Erythroblast (primary cell): ENCODE data around the gene LRRC74B.
A peak's percentile ranks its signal among the peaks of the same experiment; 100 is the strongest.
"Not testable (repeated sequence)": the region's sequence is repeated elsewhere in the genome, so short reads cannot be mapped to it uniquely, and the experiment has no call there.

Experiments
- DNase-seq, 2 experiments: peaks; one replicate each; lab custom pipeline; 2025; lab: John Stamatoyannopoulos, UW
- GATA1 ChIP-seq: IDR thresholded peaks from 2 replicates; pipeline ENCODE4 v1.6.1; 2011; ENCODE audit warnings: low read depth, mild to moderate bottlenecking, control low read depth, low read length, moderate library complexity
- POLR2A ChIP-seq: IDR thresholded peaks from 2 replicates; pipeline ENCODE4 v1.6.1; 2011; ENCODE audit warnings: mild to moderate bottlenecking, low read length

LRRC74B gene

GRCh38 chr22:21045585-21046294, at the start of gene LRRC74B:
TSS of gene LRRC74B (plus strand) at chr22:21045946. CDS start at chr22:21045987, 41 bp downstream.
- peak; percentile 66 to 78 for DNase-seq
- TF ChIP-seq GATA1, result no peak
- no peak for TF ChIP-seq POLR2A

GRCh38 chr22:20996031-20996410, 49.7 kb upstream of the LRRC74B start:
- TF ChIP-seq GATA1, result no peak
- TF ChIP-seq POLR2A, result no peak

DNA sequence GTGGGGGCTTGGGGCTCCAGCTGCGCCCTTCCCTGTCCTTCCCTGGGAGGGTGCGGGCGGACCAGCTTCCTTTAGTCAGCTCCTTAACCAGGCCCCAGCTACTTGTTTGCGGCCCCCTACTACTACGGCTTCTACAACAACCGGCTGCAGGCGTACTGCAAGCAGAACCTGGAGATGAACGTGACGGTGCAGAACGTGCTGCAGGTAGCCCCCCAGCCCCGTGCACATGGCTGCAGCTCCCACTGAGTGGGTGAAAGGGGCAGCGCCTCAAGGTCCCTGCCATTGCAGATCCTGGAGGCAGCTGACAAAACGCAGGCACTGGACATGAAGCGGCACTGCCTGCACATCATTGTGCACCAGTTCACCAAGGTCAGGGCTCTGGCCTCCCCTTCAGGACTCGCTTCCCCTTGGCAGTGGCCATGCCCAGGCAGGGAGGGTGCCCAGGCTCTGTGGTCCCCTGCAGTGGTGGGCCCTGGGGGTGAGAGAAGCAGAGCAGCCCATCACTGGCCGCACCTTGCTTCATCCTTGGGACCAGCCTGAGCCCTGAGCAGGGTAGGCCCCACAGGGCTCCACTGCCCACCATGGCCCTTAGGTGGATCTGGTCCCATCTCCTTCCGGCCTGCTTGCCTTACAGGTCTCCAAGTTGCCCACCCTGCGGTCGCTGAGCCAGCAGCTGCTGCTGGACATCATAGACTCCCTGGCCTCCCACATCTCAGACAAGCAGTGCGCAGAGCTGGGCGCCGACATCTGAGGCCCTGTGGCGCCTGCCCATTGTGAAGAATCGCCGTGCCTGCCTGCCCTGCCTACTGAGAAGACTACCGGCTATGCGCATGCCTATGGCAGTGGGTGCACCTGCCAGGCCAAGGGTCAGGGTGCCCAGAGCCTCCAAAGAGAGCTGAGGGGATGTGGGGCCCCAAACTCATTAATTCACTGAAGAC, 48.9 kb upstream of the LRRC74B start:
- no peak for TF ChIP-seq GATA1
- DNase-seq, result no peak

More at GRCh38 chr22:20996031-20996410, 49.7 kb upstream of the LRRC74B start:
- DNase-seq, result no peak

DNA sequence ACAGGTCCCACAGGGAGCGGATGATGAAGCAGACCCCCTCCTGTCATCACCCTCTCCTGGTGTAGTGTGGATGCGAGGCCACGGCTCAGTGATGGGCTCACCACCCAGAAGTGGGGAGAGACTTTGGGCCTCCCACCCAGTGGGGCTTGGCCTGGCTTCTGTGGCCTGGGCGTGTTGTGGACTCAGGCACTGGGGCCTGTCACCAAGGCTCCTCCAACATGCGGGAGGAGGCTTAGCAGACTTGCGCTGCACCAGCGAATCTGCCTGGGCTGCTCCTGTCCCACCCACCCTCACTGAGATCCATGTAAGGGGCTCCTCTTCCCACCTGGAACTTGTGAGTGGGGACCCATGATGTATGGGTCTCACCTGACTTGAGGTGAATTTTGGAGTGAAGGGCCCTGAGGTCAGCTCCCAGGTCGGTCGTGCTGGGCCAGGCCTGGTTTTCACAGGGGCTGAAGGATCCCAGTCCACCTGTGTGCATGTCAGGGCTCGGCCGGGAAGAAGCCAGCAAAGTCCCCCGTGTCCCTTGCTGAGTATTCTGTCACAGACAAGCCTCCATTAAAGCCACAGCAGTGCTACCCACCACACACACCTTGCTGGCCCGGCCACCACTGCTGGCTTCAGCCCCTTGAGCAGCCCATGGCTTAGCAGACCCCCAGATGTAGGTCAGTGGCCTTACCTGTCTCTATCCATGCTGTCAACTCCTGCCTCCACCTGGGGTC, 48.0 kb upstream of the LRRC74B start:
- no peak for DNase-seq

DNA sequence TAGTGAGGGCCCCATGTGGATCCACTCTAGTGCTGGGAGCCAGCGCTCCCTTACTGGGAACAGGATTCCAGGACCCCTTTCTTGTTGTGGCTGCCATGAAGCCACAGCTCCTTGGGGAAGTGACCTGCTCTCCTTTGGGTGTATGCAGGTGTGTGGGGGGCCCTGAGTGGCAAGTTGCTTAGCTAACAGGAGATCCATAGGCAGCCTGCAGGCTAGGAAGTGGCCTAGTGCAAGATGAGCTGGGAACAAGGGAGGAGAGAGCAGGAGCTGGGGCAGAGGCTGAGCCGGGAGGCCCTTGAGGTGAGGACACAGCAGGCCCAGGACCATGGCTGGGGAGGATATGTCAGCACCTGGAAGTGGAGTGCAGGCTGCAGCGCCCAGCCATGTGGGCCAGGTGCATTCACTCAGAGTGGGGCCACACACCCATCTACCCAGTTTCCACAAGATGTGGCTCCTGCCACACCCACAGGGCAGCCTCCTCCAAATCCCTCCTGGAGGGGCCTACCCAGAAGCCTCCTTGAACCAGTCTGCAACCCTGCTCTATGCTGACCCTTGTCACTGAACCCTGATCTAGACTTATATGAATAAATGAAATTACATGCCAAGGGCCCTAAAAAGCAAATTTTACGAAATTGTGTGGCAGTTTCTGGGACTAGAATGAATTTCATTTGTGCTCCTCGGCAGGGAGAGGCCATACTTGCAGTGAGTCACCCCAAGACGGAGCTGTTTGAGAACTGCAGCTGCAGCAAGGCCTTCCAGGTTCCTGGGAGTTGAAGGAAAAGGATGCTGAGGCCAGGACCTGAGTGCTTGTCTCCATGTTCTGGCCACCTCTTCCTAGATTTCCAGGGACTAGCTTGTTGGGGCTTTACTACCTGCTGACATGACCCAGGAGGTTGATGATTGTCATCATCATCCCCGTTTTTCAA, 47.1 kb upstream of the LRRC74B start:
- TF ChIP-seq GATA1, result no peak
- TF ChIP-seq POLR2A, result no peak
- DNase-seq, result no peak

More for the DNA sequence above, 48.0 kb upstream of the LRRC74B start:
- TF ChIP-seq GATA1 (no peak), POLR2A (peak; percentile 18)

DNA sequence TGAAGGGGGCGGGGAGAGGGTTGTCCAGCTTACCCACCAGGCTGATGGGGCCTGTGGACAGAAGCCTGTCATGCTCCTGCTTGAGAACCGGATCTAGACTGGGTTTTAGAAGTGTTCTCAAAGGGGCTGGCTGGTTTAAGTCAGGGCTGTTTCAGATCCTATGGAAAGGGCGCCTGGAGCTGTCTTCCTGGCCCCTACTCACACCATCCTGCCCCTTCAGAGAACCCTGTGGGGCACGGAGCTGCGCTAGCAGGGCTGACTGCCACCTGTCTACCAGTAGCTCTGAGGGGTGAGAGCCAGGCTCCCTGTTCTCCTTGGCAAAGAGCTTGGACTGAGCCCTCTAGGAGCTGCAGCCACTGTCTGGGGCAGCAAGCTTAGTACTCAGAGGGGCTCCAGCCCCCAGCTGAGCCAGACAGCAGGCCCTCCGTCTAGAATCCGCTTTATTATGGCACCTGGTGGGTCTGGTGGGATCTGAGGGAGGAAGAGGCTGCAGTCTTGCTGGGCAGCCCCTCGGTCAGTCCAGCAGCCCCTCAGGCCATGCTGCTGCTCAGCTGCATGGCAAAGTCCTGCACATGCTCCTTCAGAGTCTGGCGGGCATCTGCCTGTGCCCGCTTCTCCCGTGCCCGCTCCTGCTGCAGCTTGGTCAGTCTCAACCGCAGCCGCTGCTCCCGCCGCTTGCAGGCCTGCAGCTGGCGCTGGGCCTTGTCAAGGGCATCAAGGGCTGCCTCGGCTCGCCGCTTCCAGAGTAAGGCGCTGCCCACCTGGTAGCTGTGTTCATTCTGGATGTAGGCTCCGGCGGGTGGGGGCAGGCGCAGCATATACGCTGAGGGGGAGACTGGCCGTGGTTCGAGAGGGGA, 46.2 kb upstream of the LRRC74B start:
- DNase-seq, result no peak
- TF ChIP-seq POLR2A (no peak), GATA1 (no peak)

DNA sequence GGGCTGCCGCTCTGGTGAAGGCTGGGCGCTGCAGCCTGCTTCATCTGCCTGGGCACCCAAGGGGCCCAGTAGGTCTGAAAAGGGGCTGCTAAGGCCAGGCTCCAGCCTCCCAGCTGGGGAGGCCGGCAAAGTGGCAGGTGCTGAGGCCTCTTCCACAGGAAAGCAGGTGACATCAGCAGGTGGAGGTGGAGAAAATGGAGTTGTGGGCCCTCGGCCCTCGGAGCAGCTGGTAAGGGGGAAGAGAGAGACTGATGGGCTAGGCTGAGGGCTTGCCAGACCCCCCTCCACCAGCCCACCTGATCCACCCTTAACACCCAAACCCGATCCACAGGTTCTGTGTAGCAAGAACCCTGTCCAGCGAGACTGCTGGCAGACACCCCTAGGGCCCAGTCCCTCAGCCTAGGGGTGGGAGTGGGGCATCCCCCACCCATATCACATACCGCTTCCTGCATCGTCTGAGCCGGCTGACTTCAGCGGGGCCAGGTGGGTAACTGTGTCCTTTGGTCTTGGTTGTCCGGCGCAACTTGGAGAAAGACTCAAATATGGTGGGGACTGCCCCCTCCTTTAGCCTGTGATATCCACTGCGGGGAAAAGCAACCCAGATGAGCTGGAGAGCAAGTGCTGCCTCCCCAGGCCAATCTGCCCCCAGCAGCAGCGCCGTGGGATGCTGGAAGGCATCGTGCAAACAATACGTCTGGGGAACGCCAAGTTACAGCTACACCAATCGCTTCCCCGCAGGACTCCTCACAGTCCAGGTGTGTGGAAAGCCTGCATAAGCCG, 45.3 kb upstream of the LRRC74B start:
- no peak for DNase-seq
- no peak for TF ChIP-seq POLR2A
- TF ChIP-seq GATA1, result no peak

GRCh38 chr22:21000987-21001600, 44.7 kb upstream of the LRRC74B start:
- TF ChIP-seq GATA1 (no peak), POLR2A (no peak)
- DNase-seq, result peak in 1 of 2 experiments; percentile 58

DNA sequence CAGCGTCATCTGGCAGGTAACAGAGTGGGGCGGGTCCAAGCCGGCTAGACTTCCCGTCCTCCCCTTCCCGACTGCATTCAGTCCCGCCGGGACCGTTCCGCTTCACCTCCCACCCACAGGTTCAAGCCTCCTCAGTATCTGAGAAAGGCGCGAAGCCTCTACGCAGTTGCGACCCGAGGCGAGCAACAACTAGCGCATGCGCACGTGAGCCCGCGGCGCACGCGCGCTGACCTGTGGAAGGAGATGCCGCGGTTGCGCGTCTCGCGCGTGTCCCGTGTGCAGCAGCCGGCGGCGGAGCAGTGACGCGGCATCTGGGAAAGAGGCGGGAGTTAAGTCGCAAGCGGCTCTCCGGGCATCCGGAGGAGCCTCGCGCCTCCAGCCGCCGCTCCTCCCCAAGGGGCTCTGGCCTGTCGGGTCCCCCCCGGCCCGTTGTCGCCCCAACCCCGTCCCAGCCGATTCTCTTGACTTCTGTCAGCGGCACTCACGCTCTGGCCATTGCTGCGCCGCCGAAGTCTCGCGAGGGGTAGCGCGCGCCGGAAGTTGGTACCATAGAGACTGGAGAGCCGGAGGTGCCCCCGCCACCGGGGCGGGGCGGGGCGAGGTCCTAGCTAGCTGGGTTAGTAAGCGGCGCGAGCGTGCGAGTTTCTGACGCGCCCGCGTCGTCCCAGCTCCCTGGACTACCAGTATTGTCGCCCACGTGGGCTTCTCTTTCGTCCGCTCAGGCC, 44.0 kb upstream of the LRRC74B start, which contains the start of gene THAP7:
Gene THAP7, minus strand, starts transcription at position 518 of the 725 bp plus-strand sequence. Its CDS starts 207 bp downstream, at position 311.
- TF ChIP-seq POLR2A (peak; percentile 87), GATA1 (no peak)
- peak; percentile 96 to 97 for DNase-seq

DNA sequence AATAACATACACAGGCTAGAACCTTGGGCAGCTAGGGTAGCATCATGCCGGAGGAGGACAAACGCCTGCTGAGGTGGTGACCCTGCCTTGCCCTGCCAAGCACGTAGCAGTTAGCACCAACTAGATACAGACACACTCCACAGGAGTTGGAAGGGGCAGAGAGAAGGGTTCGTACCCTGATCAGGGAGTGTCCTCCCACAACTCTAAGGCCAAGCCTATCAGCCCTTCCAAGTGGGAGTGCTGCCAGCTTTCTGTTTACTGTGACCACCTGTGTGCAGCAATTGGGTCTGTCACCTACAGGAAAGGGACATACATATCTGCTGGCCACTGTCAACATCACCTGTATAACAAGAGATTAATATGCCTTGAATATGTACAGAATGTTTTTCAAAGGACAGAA, 42.0 kb upstream of the LRRC74B start:
- peak; percentile 15 to 18 for DNase-seq
- TF ChIP-seq GATA1 (no peak), POLR2A (no peak)

DNA sequence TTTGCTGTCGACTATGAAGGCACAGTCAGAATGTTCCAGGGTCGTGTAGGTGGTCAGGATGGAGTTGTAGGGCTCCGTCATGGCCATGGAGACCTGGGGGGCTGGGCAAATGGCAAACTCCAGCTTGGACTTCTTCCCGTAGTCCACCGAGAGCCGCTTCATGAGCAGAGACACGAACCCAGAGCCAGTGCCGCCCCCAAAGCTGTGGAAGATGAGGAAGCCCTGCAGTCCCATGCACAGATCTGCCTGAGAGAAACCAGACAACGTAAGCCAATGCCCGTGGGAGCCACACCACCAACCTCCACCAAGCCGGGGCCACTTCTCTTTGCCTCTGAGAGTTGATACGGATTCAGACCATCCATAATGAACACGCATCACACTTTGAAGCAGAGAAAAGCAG, 36.5 kb upstream of the LRRC74B start:
- not testable (repeated sequence) for DNase-seq
